HepG2 (cell line): ENCODE data around the gene SLC39A10.

ENCODE experiments used
- ATF4 ChIP-seq, 2 experiments: fragments of 450-650 bp in 1 of 2; sonication (generic) in 1 of 2; formaldehyde crosslinking; IDR thresholded peaks; 2 replicates each; pipeline versions ENCODE4 v1.5.0 to v1.8.0; 2020 to 2022; ENCODE audit warnings: mild to moderate bottlenecking in 1 of 2, missing genetic modification reagents in 1 of 2
- CTCF ChIP-seq: sonication (generic); formaldehyde crosslinking; IDR thresholded peaks from 2 replicates; pipeline ENCODE4 v1.5.0; 2020; ENCODE audit warnings: mild to moderate bottlenecking, missing genetic modification reagents, moderate library complexity
- EZH2 ChIP-seq: conservative IDR thresholded peaks from 2 replicates; pipeline ENCODE4 v1.6.1; 2012; ENCODE audit warnings: mild to moderate bottlenecking, low read depth, low read length, moderate library complexity
- HCFC1 ChIP-seq: fragments of 150-350 bp; IDR thresholded peaks from 2 replicates; pipeline ENCODE4 v1.6.1; 2014; ENCODE audit warnings: low read depth, low read length
- JUND ChIP-seq: sonication (generic); formaldehyde crosslinking; IDR thresholded peaks from 2 replicates; pipeline ENCODE4 v1.8.0; 2022; ENCODE audit warnings: mild to moderate bottlenecking, missing genetic modification reagents
- NFYB ChIP-seq: sonication (generic); formaldehyde crosslinking; IDR thresholded peaks from 2 replicates; pipeline ENCODE4 v1.4.0; 2020; ENCODE audit warnings: missing genetic modification reagents
- POLR2AphosphoS5 ChIP-seq: IDR thresholded peaks from 2 replicates; pipeline ENCODE4 v1.6.1; 2012; ENCODE audit warnings: low read depth, low read length
- TAF1 ChIP-seq: sonication (generic); formaldehyde crosslinking; IDR thresholded peaks from 2 replicates; pipeline ENCODE4 v1.4.0; 2020; ENCODE audit warnings: missing genetic modification reagents
- ZNF121 ChIP-seq: sonication (generic); formaldehyde crosslinking; IDR thresholded peaks from 2 replicates; pipeline ENCODE4 v1.5.0; 2020; ENCODE audit warnings: mild to moderate bottlenecking, missing genetic modification reagents
- ZNF232 ChIP-seq: sonication (generic); formaldehyde crosslinking; IDR thresholded peaks from 2 replicates; pipeline ENCODE4 v1.4.0; 2020; ENCODE audit warnings: missing genetic modification reagents, borderline replicate concordance

- TF ChIP-seq JUND (no peak), EZH2 (no peak), CTCF (CRISPR knock-in tag) (no peak), NFYB (no peak), ATF4 (CRISPR knock-in tag; IDR thresholded peaks at IDR 0.05) (no peak), POLR2AphosphoS5 (no peak), ZNF232 (CRISPR knock-in tag) (no peak), HCFC1 (no peak), ZNF121 (no peak), TAF1 (no peak)
Measured at GRCh38 chr2:195686564-195686963, 29.5 kb downstream of the SLC39A10 start.
